Epidermal melanocyte (primary cell): ENCODE results near the gene POGK.
"Not testable (repeated sequence)": the region's sequence is repeated elsewhere in the genome, so short reads cannot be mapped to it uniquely, and the experiment has no call there.

Experiments used
- DNase-seq: peaks from one replicate; pipeline ENCODE4 v3.0.0; 2011; ENCODE audit warnings: low spot score; ENCODE audit not compliant: insufficient read length

POGK gene, protein sequence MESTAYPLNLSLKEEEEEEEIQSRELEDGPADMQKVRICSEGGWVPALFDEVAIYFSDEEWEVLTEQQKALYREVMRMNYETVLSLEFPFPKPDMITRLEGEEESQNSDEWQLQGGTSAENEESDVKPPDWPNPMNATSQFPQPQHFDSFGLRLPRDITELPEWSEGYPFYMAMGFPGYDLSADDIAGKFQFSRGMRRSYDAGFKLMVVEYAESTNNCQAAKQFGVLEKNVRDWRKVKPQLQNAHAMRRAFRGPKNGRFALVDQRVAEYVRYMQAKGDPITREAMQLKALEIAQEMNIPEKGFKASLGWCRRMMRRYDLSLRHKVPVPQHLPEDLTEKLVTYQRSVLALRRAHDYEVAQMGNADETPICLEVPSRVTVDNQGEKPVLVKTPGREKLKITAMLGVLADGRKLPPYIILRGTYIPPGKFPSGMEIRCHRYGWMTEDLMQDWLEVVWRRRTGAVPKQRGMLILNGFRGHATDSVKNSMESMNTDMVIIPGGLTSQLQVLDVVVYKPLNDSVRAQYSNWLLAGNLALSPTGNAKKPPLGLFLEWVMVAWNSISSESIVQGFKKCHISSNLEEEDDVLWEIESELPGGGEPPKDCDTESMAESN

GRCh38 chr1:166838766-166839599 lies at the start of gene POGK:
TSS of gene POGK (plus strand) at chr1:166839475. CDS start at chr1:166840957, 1,482 bp downstream.
- DNase-seq: peak; percentile 84

DNA sequence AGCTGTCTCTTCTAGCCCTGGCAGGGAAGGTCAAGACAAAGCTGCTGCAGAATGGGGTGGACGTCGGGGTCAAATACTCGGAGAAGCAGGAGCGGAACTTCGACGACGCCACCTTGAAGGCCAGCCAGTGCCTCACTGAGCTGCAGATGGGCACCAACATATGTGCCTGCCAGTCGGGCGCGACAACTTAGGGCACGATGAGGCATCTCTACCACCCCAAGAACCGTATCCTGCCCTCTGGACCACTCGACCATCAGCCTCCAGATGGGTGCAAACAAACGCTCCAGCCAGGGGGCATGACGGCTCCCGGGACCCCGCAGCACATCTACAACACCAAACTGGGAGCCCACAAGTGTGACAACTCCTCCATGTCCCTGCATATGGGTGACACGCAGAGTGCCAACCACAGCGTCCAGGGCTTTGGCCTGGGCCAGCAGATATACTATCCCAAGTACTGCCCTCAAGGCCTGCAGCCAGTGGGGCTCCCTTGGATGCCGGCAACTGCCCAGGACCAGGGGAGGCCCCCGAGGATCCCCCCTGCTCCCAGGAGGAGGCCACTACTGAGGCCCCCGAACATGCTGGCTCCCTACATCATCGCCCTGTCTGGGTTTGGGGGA lies 42.5 kb upstream of the POGK start:
- DNase-seq: no peak

DNA sequence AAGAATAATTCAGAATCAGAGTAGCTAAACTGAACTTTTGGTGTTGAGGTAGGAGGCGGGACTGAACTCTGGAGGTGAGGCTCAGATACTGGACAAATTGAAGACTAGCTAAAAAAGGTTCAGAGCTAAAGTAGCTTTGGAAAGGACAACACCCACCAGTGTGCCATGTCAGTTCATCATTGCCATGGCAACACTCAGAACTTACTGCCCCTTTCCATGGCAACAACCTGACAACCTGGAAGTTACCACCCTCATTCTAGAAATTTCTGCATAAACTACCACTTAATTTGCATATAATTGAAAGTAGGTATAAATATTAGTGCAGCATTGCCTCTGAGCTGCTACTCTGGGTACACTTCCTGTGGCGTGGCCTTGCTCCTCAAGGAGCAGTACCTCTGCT lies 30.3 kb upstream of the POGK start:
- no peak for DNase-seq

DNA sequence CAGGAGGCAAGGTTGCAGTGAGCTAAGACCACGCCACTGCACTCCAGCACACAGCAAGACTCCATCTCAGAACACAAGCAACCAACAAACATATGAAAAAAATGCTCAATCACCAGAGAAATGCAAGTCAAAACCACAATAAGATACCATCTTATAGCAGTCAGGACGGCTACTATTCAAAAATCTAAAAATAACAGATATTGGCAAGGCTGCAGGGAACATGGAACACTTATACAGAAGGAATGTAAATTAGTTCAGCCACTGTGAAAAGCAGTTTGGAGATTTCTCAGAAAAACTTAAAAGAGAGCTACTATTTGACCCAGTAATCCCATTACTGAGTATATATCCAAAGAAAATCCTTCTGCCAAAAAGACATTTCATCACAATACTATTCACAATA lies 27.6 kb upstream of the POGK start:
- no peak for DNase-seq

DNA sequence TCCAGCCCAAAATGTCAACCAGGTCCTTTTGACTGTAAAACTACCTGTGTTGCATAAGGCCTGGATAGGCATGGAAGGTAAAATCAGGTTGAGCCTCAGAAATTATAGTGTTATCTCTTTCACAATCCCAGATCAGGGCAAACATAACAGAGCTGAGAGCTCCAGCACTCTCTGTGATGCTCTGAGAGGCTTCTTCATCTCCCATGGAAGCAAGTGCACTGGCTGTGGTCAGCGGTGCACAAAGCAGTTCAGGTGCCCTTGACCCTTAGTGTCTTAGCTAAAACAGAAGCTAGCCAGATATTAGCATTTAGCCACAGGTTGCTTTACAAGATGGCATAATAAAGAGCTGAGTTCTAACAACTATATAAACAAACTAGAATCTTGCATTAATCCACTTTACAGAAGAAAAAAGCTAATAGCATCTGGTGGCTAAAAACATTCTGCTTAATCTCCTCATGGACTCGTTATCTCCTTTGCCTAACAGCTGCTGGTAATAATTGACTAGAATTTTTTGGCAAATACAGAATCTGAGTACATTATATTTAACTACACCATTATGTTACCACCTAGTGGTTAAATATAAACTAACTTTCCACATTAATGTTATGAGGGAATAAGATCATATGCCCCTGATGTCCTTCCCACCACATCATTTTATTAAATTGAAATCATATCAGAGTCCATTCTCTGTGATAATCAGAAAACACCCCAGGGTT lies 25.6 kb upstream of the POGK start:
- DNase-seq: no peak

DNA sequence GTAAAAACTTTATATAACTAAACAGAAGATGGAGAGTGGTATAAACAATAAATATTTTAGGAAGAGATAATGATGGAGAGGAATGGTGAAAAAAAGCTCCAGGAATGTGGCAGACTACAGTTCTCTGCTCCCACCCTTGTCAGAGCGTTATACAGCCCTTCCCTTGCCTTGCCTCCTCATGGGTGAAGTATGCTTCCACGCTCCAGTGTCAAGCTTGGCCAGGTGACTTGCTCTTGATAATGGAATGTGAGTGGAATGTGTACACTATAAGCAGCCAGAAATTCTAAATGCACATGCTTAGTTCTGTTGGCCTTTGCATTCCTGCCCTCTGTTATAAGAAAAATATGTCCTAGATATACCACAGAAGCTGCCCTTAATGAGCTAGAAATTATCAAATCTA lies 24.7 kb upstream of the POGK start:
- no peak for DNase-seq

DNA sequence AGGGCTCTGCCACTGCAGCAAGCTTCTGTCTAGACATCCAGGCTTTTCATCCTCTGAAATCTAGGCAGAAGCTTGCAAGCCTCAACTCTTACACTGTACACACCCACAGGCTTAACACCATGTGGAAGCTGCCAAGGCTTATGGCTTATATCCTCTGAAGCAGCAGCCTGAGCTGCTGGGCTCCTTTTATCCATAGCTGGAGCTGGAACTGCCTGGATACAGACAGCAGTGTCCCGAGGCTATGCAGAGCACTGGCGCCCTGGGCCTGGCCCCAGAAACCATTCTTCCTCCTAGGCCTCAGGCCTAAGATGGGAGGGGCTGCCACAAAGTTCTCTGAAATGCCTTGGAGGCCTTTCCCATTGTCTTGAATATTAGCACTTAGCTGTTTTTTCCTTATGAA lies 19.3 kb upstream of the POGK start:
- no peak for DNase-seq

GRCh38 chr1:166822385-166822784 lies 16.9 kb upstream of the POGK start:
- DNase-seq: no peak

- no peak for DNase-seq
These were observed 11.8 kb upstream of the POGK start for GRCh38 chr1:166827426-166827825.

DNA sequence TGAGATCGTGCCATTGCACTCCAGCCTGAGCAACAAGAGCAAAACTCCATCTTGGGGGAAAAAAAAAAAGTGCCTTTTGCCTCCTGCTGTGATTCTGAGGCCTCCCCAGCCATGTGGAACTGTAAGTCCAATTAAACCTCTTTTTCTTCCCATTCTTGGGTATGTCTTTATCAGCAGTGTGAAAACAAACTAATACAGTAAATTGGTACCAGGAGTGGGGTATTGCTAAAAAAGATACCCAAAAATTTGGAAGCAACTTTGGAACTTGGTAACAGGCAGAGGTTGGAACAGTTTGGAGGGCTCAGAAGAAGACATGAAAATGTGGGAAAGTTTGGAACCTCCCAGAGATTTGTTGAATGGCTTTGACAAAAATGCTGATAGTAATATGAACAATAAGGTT lies 9.5 kb upstream of the POGK start:
- not testable (repeated sequence) for DNase-seq

DNA sequence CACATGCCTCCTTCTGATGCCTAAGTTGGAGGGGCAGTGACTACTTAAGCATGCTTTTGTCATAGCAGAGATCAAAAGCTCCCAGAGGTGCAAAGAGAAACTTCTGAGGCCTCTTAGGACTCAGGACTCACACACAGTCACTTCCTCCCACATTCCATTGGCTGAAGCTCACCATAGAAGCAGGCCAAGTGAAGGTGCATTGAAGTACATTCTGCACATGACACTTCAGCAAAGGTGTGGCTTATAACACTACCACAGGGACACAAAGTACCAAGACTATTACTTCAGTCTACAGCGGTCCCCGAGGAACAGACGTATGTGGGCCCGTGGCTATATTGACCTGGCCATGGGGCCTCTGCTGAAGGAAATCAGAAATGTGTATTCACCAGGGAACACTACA lies 2.5 kb upstream of the POGK start:
- DNase-seq: no peak

- DNase-seq: no peak
These were observed 479 bp downstream of the POGK start for GRCh38 chr1:166839600-166840308.

GRCh38 chr1:166840309-166841274 lies 1.3 kb downstream of the POGK start:
- no peak for DNase-seq

DNA sequence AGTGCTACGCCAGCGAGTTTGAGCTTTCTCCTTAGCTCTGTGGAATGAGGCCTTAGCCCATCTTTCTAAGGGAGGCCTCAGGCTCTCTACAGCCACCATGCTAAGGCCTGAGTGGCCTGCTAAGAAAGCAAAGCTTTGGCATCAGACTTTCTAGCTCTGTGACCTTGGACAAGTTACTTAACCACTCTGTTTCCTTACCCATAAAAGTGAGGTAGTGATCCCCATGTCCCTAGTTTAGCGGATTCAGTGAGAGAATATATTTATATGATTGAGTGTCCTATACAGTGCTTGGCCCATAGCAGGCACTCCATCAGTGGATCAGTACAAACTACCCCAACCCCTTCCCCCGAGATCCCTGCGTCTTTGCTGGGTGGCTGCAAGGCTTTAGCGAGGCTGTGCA lies 4.0 kb downstream of the POGK start:
- DNase-seq: no peak

- no peak for DNase-seq
These were observed 4.7 kb downstream of the POGK start for GRCh38 chr1:166843769-166844596.

DNA sequence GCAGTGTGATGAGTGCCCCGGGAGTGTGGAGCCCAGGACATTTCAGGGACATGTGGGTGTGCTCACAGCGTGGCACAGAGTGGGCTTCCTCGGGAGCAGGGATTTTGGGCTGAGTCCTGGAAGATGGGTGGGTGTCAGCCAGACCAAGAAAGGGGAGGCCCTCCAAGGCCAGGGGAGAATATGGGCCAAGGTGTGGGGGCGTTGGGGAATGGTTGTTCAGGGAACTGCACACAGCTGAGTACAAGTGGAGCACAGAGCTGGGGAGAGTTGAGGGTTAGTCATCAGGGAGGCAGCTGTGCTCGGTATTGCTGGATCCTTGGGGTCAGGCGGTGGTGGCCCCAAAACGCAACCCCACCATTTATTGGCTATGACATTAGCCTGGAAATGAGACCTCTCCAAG lies 5.5 kb downstream of the POGK start:
- no peak for DNase-seq

GRCh38 chr1:166848193-166848592 lies 8.9 kb downstream of the POGK start:
- DNase-seq: no peak

DNA sequence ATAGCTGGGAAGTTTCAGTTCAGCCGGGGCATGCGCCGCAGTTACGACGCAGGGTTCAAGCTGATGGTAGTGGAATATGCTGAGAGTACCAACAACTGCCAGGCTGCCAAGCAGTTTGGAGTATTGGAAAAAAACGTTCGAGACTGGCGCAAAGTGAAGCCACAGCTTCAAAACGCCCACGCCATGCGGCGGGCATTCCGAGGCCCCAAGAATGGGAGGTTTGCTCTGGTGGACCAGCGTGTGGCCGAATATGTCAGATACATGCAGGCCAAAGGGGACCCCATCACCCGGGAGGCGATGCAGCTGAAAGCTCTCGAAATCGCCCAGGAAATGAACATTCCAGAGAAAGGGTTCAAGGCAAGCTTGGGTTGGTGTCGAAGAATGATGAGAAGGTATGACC lies 9.9 kb downstream of the POGK start:
- DNase-seq: no peak
